SH-SY5Y (cell line): ENCODE measurements around the gene PTGIS.

Experiments
- GATA2 ChIP-seq: IDR thresholded peaks from 2 replicates; pipeline ENCODE4 v1.6.1; 2011; ENCODE audit warnings: mild to moderate bottlenecking, low read depth, low read length
- GATA3 ChIP-seq: IDR thresholded peaks from 2 replicates; pipeline ENCODE4 v1.6.1; 2011; ENCODE audit warnings: low read depth, mild to moderate bottlenecking, low read length, moderate library complexity

Gene PTGIS

DNA sequence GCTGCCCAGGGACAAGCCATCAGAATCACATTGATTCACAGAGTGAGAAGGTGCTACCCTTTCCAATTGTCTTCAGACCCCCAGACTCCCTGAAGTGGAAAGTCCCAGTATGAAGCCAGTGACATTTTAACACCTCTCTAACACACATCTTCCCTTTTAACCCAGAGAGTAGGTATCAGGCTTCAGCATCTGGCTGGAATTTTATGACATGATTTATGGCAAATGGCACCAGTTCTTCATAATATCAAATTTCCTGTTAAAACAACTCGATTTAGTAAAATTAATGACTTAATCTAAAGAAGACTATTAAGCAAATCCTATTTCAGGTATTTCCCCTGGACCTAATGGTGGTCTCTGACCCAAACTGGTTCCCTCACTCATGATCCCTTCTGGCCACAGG is 110.5 kb downstream of the PTGIS start:
- TF ChIP-seq GATA2 = no peak
- no peak for TF ChIP-seq GATA3

DNA sequence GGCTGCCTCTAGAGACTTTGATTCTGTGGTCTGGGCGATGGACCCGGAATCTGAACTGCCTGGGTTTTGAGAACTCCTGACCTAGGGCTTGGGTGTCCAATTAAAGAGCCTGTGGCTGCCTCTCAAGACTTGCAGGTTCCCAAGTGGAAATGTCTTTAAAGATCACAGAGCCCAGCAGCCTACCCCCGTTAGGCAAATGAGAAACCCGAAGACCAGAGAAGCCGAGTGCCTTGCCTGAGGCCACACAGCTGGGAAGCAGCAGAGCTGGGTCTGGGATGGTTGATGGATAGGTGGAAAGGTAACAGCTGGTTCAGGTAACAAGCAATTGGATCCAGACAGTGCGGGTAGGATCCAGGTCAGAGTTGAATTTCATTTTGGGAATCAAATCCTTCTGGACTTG is 111.3 kb downstream of the PTGIS start:
- no peak for TF ChIP-seq GATA3

GRCh38 chr20:49455691-49456090 is 112.2 kb downstream of the PTGIS start:
- TF ChIP-seq GATA2 (no peak), GATA3 (no peak)
